Upper lobe of right lung (tissue), 1 donor: ENCODE data around the gene KRABD2.
"Not testable (repeated sequence)": the region's sequence is repeated elsewhere in the genome, so short reads cannot be mapped to it uniquely, and the experiment has no call there.

Experiments used
- ATAC-seq: fragments of 200-7000 bp; cut with Tn5 transposase; one replicate; pipeline ENCODE4 v1.9.1; 2020; ENCODE audit warnings: mild to moderate bottlenecking, moderate library complexity
- DNase-seq: peaks from one replicate; pipeline ENCODE4 v3.0.0-alpha.2; 2020
- H3K27ac ChIP-seq: fragments of 200-600 bp; one replicate; pipeline ENCODE4 v1.8.0; 2022
- H3K27me3 ChIP-seq: fragments of 200-600 bp; one replicate; pipeline ENCODE4 v1.8.0; 2022; ENCODE audit warnings: mild to moderate bottlenecking
- H3K36me3 ChIP-seq: fragments of 200-600 bp; one replicate; pipeline ENCODE4 v1.8.0; 2022
- H3K4me1 ChIP-seq: fragments of 200-600 bp; one replicate; pipeline ENCODE4 v1.8.0; 2022
- H3K4me3 ChIP-seq: fragments of 200-600 bp; one replicate; pipeline ENCODE4 v1.8.0; 2022; ENCODE audit warnings: mild to moderate bottlenecking
- H3K9me3 ChIP-seq: fragments of 200-600 bp; one replicate; pipeline ENCODE4 v1.8.0; 2022
- CTCF ChIP-seq: fragments of 200-600 bp; IDR thresholded peaks from one replicate; pipeline ENCODE4 v1.8.0; 2022; ENCODE audit warnings: antibody characterized with exemption
- intact Hi-C: fragments of 100-400 bp; cut with DNase I; formaldehyde crosslinking; loops from one replicate; pipeline ENCODE4 v1.11.0; 2022
- donor health status: DM: no; HTN: yes; CAD: no; lungs with severe emphysema.

KRABD2 gene

DNA sequence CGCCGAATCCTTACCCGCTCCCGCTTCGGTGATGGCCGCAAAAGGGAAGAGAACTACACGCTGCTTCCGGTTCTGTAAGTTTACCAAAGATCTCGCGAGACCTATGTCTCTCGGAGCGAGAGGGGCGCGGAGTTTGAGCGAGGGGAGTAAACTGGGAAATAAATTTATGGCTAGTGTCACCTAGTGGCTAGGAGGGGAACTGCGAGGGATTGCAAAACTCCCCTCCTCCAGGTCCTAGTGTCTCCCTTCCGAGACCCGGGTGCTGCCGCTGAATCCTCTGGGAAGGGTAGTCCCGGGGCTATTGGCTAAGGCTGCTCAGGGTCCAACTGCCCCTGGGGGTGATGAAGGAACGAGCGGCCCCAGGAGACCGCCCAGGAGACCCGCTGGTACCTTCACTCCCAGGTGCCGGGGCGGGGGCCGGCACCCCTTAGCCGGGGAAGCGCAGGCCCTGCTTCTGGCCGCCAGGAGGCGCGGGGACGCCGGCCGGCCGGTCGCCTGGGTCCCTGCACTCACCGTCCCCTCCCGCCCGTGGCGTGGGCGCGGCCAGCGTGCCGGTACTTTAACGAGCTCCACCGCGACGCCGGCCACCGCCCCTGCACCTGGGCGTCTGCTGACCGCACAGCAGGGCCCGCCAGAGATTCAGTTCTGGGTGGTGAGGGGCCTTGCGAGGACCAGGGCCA lies 6.8 kb upstream of the KRABD2 start, which contains the start of gene RPL26:
RPL26 (minus strand) TSS at position 51 of the 680 bp plus-strand sequence. CDS start 883 bp downstream, outside the sequence.
- ATAC-seq (peak; percentile 97), DNase-seq (peak; percentile 96)
- Histone ChIP-seq H3K4me3 (peak within 1 kb of the TSS; percentile 93), H3K27ac (peak within 1 kb of the TSS; percentile 85), H3K9me3 (no peaks in the 10 kb centered on the region), H3K4me1 (peaks cover 38% of the 10 kb centered on the region), H3K27me3 (no peaks in the 10 kb centered on the region), H3K36me3 (peaks cover 39% of the 10 kb centered on the region)
- intact Hi-C loops = no loop called here
- peak; percentile 99 for TF ChIP-seq CTCF

GRCh38 chr17:8382880-8383142 lies 6.3 kb upstream of the KRABD2 start:
- H3K36me3 ChIP-seq = peaks cover 44% of the 10 kb centered on the region
- ATAC-seq (no peak), DNase-seq (no peak)
- no peaks in the 10 kb centered on the region for H3K27me3 ChIP-seq
- H3K9me3 ChIP-seq = no peaks in the 10 kb centered on the region
- peak overlapping the region; percentile 85 for H3K27ac ChIP-seq
- no peak for TF ChIP-seq CTCF
- peaks cover 38% of the 10 kb centered on the region for H3K4me1 ChIP-seq
- intact Hi-C loops = no loop called here
- H3K4me3 ChIP-seq = peak overlapping the region; percentile 93

GRCh38 chr17:8382052-8382879 lies 5.8 kb upstream of the KRABD2 start:
- H3K4me3 ChIP-seq = peak overlapping the region; percentile 93
- H3K9me3 ChIP-seq = no peaks in the 10 kb centered on the region
- peak overlapping the region; percentile 85 for H3K27ac ChIP-seq
- peaks cover 49% of the 10 kb centered on the region for H3K36me3 ChIP-seq
- H3K4me1 ChIP-seq = peaks cover 38% of the 10 kb centered on the region
- intact Hi-C loops = no loop called here
- H3K27me3 ChIP-seq = no peaks in the 10 kb centered on the region
- ATAC-seq = no peak
- TF ChIP-seq CTCF = no peak
- DNase-seq = no peak

DNA sequence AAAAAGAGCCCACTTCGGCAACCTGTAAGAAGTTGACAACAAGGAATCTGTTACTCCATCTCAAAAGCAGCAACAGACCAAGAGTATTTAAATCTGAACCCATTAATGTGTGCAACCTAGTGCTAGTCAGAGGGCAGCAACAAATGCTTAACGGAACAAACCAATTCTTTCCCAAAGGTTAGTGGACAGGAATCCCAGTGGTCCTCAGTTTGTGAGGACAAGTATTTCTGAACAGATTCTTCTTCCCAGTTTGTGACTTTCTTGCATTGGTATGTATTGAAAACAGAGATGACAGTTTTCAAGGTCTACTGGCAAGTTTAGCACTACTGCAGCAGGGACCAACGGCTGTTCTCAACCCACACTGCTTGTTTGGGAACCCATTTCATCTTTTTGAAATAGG lies 3.5 kb upstream of the KRABD2 start:
- no peak overlapping the region for H3K27ac ChIP-seq
- TF ChIP-seq CTCF = no peak
- DNase-seq (no peak), ATAC-seq (no peak)
- H3K36me3 ChIP-seq = peaks cover 54% of the 10 kb centered on the region
- peaks cover 48% of the 10 kb centered on the region for H3K4me1 ChIP-seq
- no peak overlapping the region for H3K4me3 ChIP-seq
- intact Hi-C loops = no loop called here
- H3K27me3 ChIP-seq = no peaks in the 10 kb centered on the region
- no peaks in the 10 kb centered on the region for H3K9me3 ChIP-seq

DNA sequence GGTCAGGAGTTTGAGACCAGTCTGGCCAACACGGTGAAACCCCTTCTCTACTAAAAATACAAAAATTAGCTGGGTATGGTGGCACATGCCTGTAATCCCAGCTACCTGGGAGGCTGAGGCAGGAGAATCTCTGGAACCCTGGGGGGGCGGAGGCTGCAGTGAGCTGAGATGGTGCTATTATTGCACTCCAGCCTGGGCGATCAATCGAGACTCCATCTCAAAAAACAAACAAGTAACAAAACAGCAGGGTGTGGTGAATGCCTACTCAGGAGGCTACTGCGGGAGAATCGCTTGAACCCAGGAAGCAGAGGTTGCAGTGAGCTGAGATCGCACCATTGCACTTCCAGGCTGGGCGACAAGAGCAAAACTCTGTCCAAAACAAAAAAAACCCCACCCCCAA lies 1.6 kb upstream of the KRABD2 start:
- H3K9me3 ChIP-seq, H3K4me3 ChIP-seq, DNase-seq, H3K27me3 ChIP-seq, ATAC-seq, intact Hi-C loops, H3K27ac ChIP-seq: not testable (repeated sequence)
- peaks cover 54% of the 10 kb centered on the region for H3K36me3 ChIP-seq
- peaks cover 39% of the 10 kb centered on the region for H3K4me1 ChIP-seq

GRCh38 chr17:8377422-8377821 lies 918 bp upstream of the KRABD2 start:
- TF ChIP-seq CTCF = no peak
- no peaks in the 10 kb centered on the region for H3K27me3 ChIP-seq
- ATAC-seq (no peak), DNase-seq (no peak)
- no peak overlapping the region for H3K4me3 ChIP-seq
- intact Hi-C loops = no loop called here
- peak overlapping the region; percentile 84 for H3K27ac ChIP-seq
- H3K4me1 ChIP-seq = peaks cover 39% of the 10 kb centered on the region
- peaks cover 54% of the 10 kb centered on the region for H3K36me3 ChIP-seq
- no peaks in the 10 kb centered on the region for H3K9me3 ChIP-seq
